AG09319 (cell line): ENCODE data around the gene OLIG1.

ENCODE experiments used
- DNase-seq: peaks from one replicate; pipeline ENCODE4 v3.0.0-alpha.2; 2010; ENCODE audit warnings: low read depth; ENCODE audit errors: extremely low read depth
- CTCF ChIP-seq: IDR thresholded peaks from 2 replicates; pipeline ENCODE4 v1.5.1; 2011; ENCODE audit warnings: low read depth, mild to moderate bottlenecking, inconsistent platforms, low read length, moderate library complexity

OLIG1 gene

GRCh38 chr21:33023574-33024200 is 46.3 kb upstream of the OLIG1 start:
- no peak for TF ChIP-seq CTCF

GRCh38 chr21:33024201-33025103 is 45.5 kb upstream of the OLIG1 start:
- no peak for DNase-seq
- TF ChIP-seq CTCF = no peak

More at GRCh38 chr21:33023574-33024200, 46.3 kb upstream of the OLIG1 start:
- no peak for DNase-seq

- no peak for TF ChIP-seq CTCF
- DNase-seq = no peak
These were observed 44.8 kb upstream of the OLIG1 start for GRCh38 chr21:33025106-33025488.

- no peak for DNase-seq
- TF ChIP-seq CTCF = no peak
These were observed 44.2 kb upstream of the OLIG1 start, which contains the start of gene OLIG2 for GRCh38 chr21:33025489-33026442. Gene OLIG2 (plus strand): TSS chr21:33025935. CDS start chr21:33026863, 928 bp downstream.

DNA sequence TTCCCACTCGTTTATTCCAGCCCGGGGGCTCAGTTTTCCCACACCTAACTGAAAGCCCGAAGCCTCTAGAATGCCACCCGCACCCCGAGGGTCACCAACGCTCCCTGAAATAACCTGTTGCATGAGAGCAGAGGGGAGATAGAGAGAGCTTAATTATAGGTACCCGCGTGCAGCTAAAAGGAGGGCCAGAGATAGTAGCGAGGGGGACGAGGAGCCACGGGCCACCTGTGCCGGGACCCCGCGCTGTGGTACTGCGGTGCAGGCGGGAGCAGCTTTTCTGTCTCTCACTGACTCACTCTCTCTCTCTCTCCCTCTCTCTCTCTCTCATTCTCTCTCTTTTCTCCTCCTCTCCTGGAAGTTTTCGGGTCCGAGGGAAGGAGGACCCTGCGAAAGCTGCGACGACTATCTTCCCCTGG is 43.5 kb upstream of the OLIG1 start:
- no peak for TF ChIP-seq CTCF
- no peak for DNase-seq

GRCh38 chr21:33026878-33027400 is 43.0 kb upstream of the OLIG1 start:
- TF ChIP-seq CTCF = no peak
- DNase-seq = no peak
